NB4 (cell line): ENCODE data around the gene C14orf132.

Experiments used
- DNase-seq: peaks from one replicate; pipeline ENCODE4 v3.0.0; 2010; ENCODE audit warnings: low read depth
- H3K4me3 ChIP-seq: one replicate; pipeline ENCODE4 v1.5.1; 2011; ENCODE audit warnings: mild to moderate bottlenecking, low read depth, low read length, moderate library complexity
- MAX ChIP-seq: IDR thresholded peaks from 2 replicates; pipeline ENCODE4 v1.6.1; 2011; ENCODE audit warnings: low read depth, low read length
- MYC ChIP-seq: IDR thresholded peaks from 2 replicates; pipeline ENCODE4 v1.6.1; 2011; ENCODE audit warnings: low read depth, low read length
- POLR2A ChIP-seq: IDR thresholded peaks from 2 replicates; pipeline ENCODE4 v1.6.1; 2011; ENCODE audit warnings: mild to moderate bottlenecking; ENCODE audit not compliant: insufficient read length; ENCODE audit errors: extremely low read depth
- TF ChIP-seq, protein P1 (sequence below): IDR thresholded peaks from one replicate; pipeline ENCODE4 v1.5.1; 2012; ENCODE audit warnings: low read depth, low read length

Gene C14orf132

DNA sequence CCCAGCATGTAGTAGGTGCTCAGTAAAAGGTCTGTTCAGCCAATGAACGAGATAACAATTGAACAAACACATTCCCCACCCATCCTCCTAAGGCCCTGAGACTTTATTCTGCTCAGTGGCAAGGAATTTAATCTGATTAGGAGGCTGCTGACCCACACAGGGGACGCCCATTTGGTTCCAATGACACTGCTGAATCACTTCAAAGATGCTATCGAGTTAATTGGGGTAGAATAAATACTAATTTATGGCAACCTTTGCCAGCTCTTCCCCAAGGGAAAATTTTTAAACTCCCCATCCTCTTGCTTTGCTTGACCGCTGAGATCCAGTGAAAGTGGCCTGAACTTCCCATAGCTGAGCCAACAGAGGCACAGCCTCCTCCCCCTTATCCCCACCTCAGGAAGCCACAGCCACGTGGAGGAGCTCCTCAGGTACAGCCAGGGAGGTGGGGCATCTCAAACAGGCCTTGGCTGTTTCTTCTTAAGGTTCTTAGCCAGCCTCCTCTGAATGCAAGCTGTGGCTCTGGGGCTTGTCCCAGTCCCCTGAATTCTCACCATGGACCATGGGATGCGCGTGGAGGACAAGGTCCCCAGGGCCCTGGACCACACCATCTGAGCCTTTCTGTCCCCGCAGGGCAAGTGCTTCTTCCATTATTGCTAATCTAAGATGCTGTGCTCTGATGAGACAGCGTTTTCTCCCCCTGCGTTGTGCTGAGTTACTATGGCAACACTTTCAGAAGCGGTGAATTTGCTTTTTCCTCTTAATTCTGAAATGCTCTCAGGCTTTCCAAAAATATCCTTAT, 26.7 kb downstream of the C14orf132 start:
- DNase-seq, result no peak
- no peak overlapping the region for H3K4me3 ChIP-seq
- TF ChIP-seq, protein P1, sequence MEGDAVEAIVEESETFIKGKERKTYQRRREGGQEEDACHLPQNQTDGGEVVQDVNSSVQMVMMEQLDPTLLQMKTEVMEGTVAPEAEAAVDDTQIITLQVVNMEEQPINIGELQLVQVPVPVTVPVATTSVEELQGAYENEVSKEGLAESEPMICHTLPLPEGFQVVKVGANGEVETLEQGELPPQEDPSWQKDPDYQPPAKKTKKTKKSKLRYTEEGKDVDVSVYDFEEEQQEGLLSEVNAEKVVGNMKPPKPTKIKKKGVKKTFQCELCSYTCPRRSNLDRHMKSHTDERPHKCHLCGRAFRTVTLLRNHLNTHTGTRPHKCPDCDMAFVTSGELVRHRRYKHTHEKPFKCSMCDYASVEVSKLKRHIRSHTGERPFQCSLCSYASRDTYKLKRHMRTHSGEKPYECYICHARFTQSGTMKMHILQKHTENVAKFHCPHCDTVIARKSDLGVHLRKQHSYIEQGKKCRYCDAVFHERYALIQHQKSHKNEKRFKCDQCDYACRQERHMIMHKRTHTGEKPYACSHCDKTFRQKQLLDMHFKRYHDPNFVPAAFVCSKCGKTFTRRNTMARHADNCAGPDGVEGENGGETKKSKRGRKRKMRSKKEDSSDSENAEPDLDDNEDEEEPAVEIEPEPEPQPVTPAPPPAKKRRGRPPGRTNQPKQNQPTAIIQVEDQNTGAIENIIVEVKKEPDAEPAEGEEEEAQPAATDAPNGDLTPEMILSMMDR, result no peak
- no peak for TF ChIP-seq MAX
- no peak for TF ChIP-seq POLR2A
- no peak for TF ChIP-seq MYC

DNA sequence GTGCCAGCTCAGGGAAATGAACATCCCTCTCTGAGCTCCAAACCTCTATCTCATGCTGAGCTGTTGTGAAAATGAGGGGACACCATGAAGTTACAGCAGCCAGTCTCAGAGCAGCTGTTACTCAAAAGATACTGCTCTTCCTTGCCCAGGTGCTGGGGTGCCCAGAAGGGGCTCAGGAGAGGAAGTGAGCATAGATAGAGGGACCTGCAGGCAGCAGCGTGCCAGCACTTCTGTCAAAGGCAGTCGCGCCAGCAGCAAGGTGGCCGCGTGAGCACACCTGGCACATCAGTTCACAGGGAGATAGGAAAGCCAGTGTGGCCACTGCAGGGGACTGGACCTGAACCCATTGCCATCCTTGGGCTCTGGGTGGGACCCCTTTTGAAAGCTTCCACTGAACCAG, 27.8 kb downstream of the C14orf132 start:
- TF ChIP-seq POLR2A (no peak), MYC (no peak), MAX (no peak)
- TF ChIP-seq, protein P1, result no peak
- H3K4me3 ChIP-seq, result no peak overlapping the region
- no peak for DNase-seq

DNA sequence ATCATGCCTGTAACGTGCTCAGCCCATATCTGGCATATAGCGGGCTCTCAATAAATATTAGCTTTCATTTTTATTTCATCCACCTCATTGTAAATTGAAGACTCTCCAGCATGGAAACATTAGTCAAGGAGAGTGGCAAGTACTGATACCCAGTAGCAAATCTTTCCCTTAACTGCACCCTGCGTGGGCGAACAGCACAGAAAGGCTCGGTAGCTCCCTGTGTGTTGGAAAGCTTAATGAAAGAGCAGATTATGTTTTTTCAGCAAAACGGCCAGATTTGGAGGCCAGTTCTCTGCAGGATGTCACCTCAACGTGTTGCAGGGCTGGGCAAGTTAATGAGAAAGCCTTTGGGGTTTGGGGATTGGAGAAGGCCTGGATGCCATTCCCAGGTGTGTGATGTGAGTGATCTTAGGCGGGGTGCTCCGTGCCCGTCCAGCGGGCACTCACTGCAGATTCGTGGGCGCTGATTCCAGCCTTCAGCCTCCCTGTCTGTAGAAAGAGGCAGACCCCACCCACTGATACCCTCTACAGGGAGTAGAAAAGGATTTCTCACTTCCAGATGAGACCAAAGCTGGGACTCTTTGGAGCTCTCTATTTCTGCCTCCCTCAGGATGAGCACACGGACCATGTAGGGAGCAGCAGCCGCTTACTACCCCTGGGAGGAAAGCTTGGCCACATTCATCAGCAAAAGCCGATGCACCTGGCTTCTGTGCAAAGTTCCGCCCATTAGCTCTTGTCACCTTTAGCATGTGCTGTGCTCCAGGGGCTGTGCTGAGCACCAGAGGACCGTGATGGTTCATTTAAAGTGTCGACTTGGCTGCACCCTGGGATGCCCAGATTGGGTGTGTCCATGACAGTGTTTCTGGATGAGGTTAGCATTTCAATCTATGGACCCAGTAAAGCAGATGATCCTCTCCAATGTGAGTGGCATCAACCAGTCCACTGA, 29.1 kb downstream of the C14orf132 start:
- TF ChIP-seq MAX (no peak), MYC (no peak), POLR2A (no peak)
- TF ChIP-seq, protein P1, result no peak
- no peak for DNase-seq
- H3K4me3 ChIP-seq, result no peak overlapping the region

GRCh38 chr14:96069421-96069820, 30.3 kb downstream of the C14orf132 start:
- no peak overlapping the region for H3K4me3 ChIP-seq
- TF ChIP-seq MYC, result no peak
- TF ChIP-seq POLR2A, result no peak
- DNase-seq, result no peak

DNA sequence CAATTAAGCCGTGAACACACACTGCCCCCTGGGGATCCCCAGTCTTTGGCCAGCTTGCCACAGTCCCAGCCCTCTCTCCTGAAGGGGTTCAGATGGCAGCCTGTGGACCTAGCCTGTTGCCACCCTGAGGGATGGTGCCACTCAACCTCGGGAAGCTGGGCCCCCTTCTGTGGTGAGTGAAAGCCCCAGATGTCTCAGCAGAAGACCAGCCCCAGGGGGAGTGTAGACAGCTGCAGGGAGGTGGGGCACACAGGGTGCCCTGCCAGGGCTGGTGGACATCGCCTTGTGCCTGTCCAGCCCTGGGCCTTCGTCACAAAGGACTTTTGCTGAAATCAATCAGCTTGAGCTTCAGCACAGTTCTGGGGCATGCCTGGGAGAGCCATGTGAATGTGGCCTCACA, 32.4 kb downstream of the C14orf132 start:
- TF ChIP-seq POLR2A (no peak), MAX (no peak), MYC (no peak)
- TF ChIP-seq, protein P1, result no peak
- no peak overlapping the region for H3K4me3 ChIP-seq
- no peak for DNase-seq

- no peak for DNase-seq
- H3K4me3 ChIP-seq, result no peak overlapping the region
- TF ChIP-seq MAX, result no peak
Measured at GRCh38 chr14:96072076-96072475, 32.9 kb downstream of the C14orf132 start.
